Mucosa of descending colon (tissue), 3 donors: ENCODE measurements around the gene SORCS1. TPM values are rescaled to one million over a fixed set of nuclear protein-coding genes. Genes with fewer than 3 reads are reported as not detected.

Source experiments
- ATAC-seq: fragments of 200-7000 bp; cut with Tn5 transposase; one replicate; pipeline ENCODE4 v1.9.1; 2020; ENCODE audit warnings: mild to moderate bottlenecking, moderate library complexity
- DNase-seq, 3 donors: peaks; one replicate each; pipeline ENCODE4 v3.0.0-alpha.2; 2020
- H3K36me3 ChIP-seq: fragments of 200-600 bp; one replicate; pipeline ENCODE4 v1.8.0; 2021; ENCODE audit warnings: low read depth, mild to moderate bottlenecking
- H3K4me1 ChIP-seq: fragments of 200-600 bp; one replicate; pipeline ENCODE4 v1.8.0; 2021; ENCODE audit warnings: low read depth, mild to moderate bottlenecking
- H3K4me3 ChIP-seq: fragments of 200-600 bp; one replicate; pipeline ENCODE4 v1.8.0; 2021; ENCODE audit warnings: mild to moderate bottlenecking
- H3K9me3 ChIP-seq: fragments of 200-600 bp; one replicate; pipeline ENCODE4 v1.8.0; 2021; ENCODE audit warnings: mild to moderate bottlenecking
- CTCF ChIP-seq: fragments of 200-600 bp; IDR thresholded peaks from one replicate; pipeline ENCODE4 v1.8.0; 2022; ENCODE audit warnings: antibody characterized with exemption, mild to moderate bottlenecking
- intact Hi-C, 2 donors: fragments of 100-400 bp; cut with DNase I in 1 of 2; cut with micrococcal nuclease in 1 of 2; formaldehyde crosslinking; loops; one replicate each; pipeline versions ENCODE4 v1.11.0 to v1.11.1; 2022; cut with DNase I, micrococcal nuclease
- total RNA-seq, 3 donors: library from RNA; stranded (reverse); fragmentation: NEBNext Ultra II Directional in 2 of 3; extraction: Animal tissue kit (Norgen Biotek cat#: 25700) in 2 of 3; gene quantifications; one replicate each; pipeline versions ENCODE4 v1.2.1 to v1.2.4, GENCODE V29; 2021 to 2023
- donor health status: DM: no; HTN: no; CAD: no; lungs with moderate emphysema.
- donor health status: DM: no; HTN: no; CAD: no.
- donor health status: DM: no; HTN: yes; CAD: no.

The SORCS1 gene
- total RNA-seq, 3 donors from 2014 or later, result 0.80 to 13.2 (median 0.93) TPM

- no peak overlapping the region for H3K4me3 ChIP-seq
- no peaks in the 10 kb centered on the region for H3K9me3 ChIP-seq
- ATAC-seq (no peak), DNase-seq (no peak)
- intact Hi-C loops, result no loop called here
- no peak for TF ChIP-seq CTCF
- no peaks in the 10 kb centered on the region for H3K4me1 ChIP-seq
- no peaks in the 10 kb centered on the region for H3K36me3 ChIP-seq
Measured at GRCh38 chr10:106958589-106959361, 205.7 kb downstream of the SORCS1 start.

- TF ChIP-seq CTCF, result no peak
- Histone ChIP-seq H3K4me1 (no peaks in the 10 kb centered on the region), H3K4me3 (no peak overlapping the region), H3K9me3 (no peaks in the 10 kb centered on the region), H3K36me3 (no peaks in the 10 kb centered on the region)
- DNase-seq, result no peak
- ATAC-seq, result no peak
- intact Hi-C loops, result no loop called here
Measured at GRCh38 chr10:106957823-106958588, 206.5 kb downstream of the SORCS1 start.

GRCh38 chr10:106956216-106956915, 208.1 kb downstream of the SORCS1 start:
- DNase-seq, result no peak
- intact Hi-C loops, result no loop called here
- TF ChIP-seq CTCF, result no peak

GRCh38 chr10:106955133-106955532, 209.4 kb downstream of the SORCS1 start:
- no peak overlapping the region for H3K4me3 ChIP-seq
- H3K36me3 ChIP-seq, result no peaks in the 10 kb centered on the region
- ATAC-seq (no peak), DNase-seq (no peak)
- no peaks in the 10 kb centered on the region for H3K9me3 ChIP-seq
- H3K4me1 ChIP-seq, result no peaks in the 10 kb centered on the region
- intact Hi-C loops, result no loop called here
- no peak for TF ChIP-seq CTCF

More at GRCh38 chr10:106956216-106956915, 208.1 kb downstream of the SORCS1 start:
- Histone ChIP-seq H3K9me3 (no peaks in the 10 kb centered on the region), H3K4me3 (no peak overlapping the region), H3K4me1 (no peaks in the 10 kb centered on the region), H3K36me3 (no peaks in the 10 kb centered on the region)
- no peak for ATAC-seq

GRCh38 chr10:106952033-106952432, 212.5 kb downstream of the SORCS1 start:
- H3K9me3 ChIP-seq, result no peaks in the 10 kb centered on the region
- ATAC-seq (no peak), DNase-seq (no peak)
- no peak for TF ChIP-seq CTCF
- intact Hi-C loops, result no loop called here
- H3K4me1 ChIP-seq, result no peaks in the 10 kb centered on the region
- no peaks in the 10 kb centered on the region for H3K36me3 ChIP-seq
- no peak overlapping the region for H3K4me3 ChIP-seq
